Tibial artery (tissue), 4 donors: ENCODE measurements around the gene VGLL2.

ENCODE experiments used
- DNase-seq, 2 donors: peaks; one replicate each; pipeline ENCODE4 v3.0.0-alpha.2; 2019
- H3K27ac ChIP-seq, 2 donors: fragments of 200-600 bp; sonication (generic) in 1 of 2; 1 replicate in 1 of 2; 2 replicates in 1 of 2; pipeline ENCODE4 v1.5.1; 2018 to 2019; ENCODE audit warnings: mild to moderate bottlenecking in 1 of 2
- H3K27me3 ChIP-seq, 2 donors: fragments of 200-600 bp; sonication (generic) in 1 of 2; one replicate each; pipeline versions ENCODE4 v1.5.1 to v1.6.0; 2016 to 2019
- H3K36me3 ChIP-seq, 3 donors: fragments of 200-600 bp; sonication (generic) in 2 of 3; one replicate each; pipeline ENCODE4 v1.5.1; 2016 to 2019; ENCODE audit warnings: mild to moderate bottlenecking in 2 of 3
- H3K4me1 ChIP-seq, 4 donors: fragments of 200-600 bp; sonication (generic) in 2 of 4; 1 replicate in 3 of 4; 2 replicates in 1 of 4; pipeline ENCODE4 v1.5.1; 2016 to 2019
- H3K4me3 ChIP-seq, 2 donors: fragments of 200-600 bp; sonication (generic) in 1 of 2; 1 replicate in 1 of 2; 2 replicates in 1 of 2; pipeline ENCODE4 v1.5.1; 2018 to 2019; ENCODE audit warnings: mild to moderate bottlenecking in 2 of 2
- H3K9me3 ChIP-seq, 3 donors: fragments of 200-600 bp; sonication (generic) in 1 of 3; one replicate each; pipeline ENCODE4 v1.5.1; 2016 to 2019
- CTCF ChIP-seq, 2 experiments: fragments of 200-600 bp in 1 of 2; fragments of 450-650 bp in 1 of 2; IDR thresholded peaks; one replicate each; pipeline ENCODE4 v1.5.1; 2017 to 2019; ENCODE audit warnings: antibody characterized with exemption in 2 of 2, mild to moderate bottlenecking in 1 of 2, moderate library complexity in 1 of 2
- intact Hi-C: fragments of 100-400 bp; cut with DNase I; formaldehyde crosslinking; loops from one replicate; pipeline ENCODE4 v1.15.0; 2023; ENCODE audit warnings: low total_unique reads

Gene VGLL2

GRCh38 chr6:117270055-117270842 is 4.9 kb downstream of the VGLL2 start:
- Histone ChIP-seq H3K27me3 (peaks cover 0 to 83% of the 10 kb centered on the region in 2 donors), H3K27ac (no peak overlapping the region), H3K4me1 (peaks cover 0 to 30% (median 25%) of the 10 kb centered on the region in 4 donors), H3K4me3 (peak overlapping the region; percentile 19 to 36), H3K9me3 (no peaks in the 10 kb centered on the region), H3K36me3 (no peaks in the 10 kb centered on the region)
- intact Hi-C loops: no loop called here
- no peak for TF ChIP-seq CTCF (IDR thresholded peaks at IDR 0.05)
- DNase-seq: no peak

GRCh38 chr6:117270843-117271507 is 5.6 kb downstream of the VGLL2 start:
- no peak for DNase-seq
- H3K9me3 ChIP-seq: no peaks in the 10 kb centered on the region
- intact Hi-C loops: no loop called here
- no peak overlapping the region for H3K27ac ChIP-seq
- peaks cover 0 to 22% (median 18%) of the 10 kb centered on the region in 4 donors for H3K4me1 ChIP-seq
- no peak for TF ChIP-seq CTCF (IDR thresholded peaks at IDR 0.05)
- H3K27me3 ChIP-seq: peaks cover 0 to 78% of the 10 kb centered on the region in 2 donors
- H3K36me3 ChIP-seq: no peaks in the 10 kb centered on the region
- H3K4me3 ChIP-seq: peak overlapping the region; percentile 19 to 36

- intact Hi-C loops: no loop called here
- Histone ChIP-seq H3K4me3 (no peak overlapping the region), H3K36me3 (no peaks in the 10 kb centered on the region), H3K27ac (no peak overlapping the region), H3K27me3 (peaks cover 0 to 68% of the 10 kb centered on the region in 2 donors), H3K4me1 (peaks cover 0 to 16% (median 12%) of the 10 kb centered on the region in 4 donors), H3K9me3 (no peaks in the 10 kb centered on the region)
- no peak for DNase-seq
- no peak for TF ChIP-seq CTCF (IDR thresholded peaks at IDR 0.05)
Measured at GRCh38 chr6:117272032-117272866, 6.9 kb downstream of the VGLL2 start.

GRCh38 chr6:117272891-117273290 is 7.5 kb downstream of the VGLL2 start:
- DNase-seq: no peak
- Histone ChIP-seq H3K27me3 (peaks cover 0 to 62% of the 10 kb centered on the region in 2 donors), H3K36me3 (no peaks in the 10 kb centered on the region), H3K9me3 (no peaks in the 10 kb centered on the region), H3K27ac (no peak overlapping the region), H3K4me3 (no peak overlapping the region), H3K4me1 (peaks cover 0 to 16% (median 12%) of the 10 kb centered on the region in 4 donors)
- intact Hi-C loops: no loop called here
- no peak for TF ChIP-seq CTCF (IDR thresholded peaks at IDR 0.05)

- TF ChIP-seq CTCF (IDR thresholded peaks at IDR 0.05): no peak
- no peak for DNase-seq
- Histone ChIP-seq H3K27me3 (peaks cover 0 to 38% of the 10 kb centered on the region in 2 donors), H3K4me3 (no peak overlapping the region), H3K27ac (no peak overlapping the region), H3K4me1 (peaks cover 0 to 10% (median 7%) of the 10 kb centered on the region in 4 donors), H3K9me3 (no peaks in the 10 kb centered on the region), H3K36me3 (no peaks in the 10 kb centered on the region)
- intact Hi-C loops: no loop called here
Measured at GRCh38 chr6:117275205-117275604, 9.8 kb downstream of the VGLL2 start.
